Measurements from ENCODE around the gene CCDC102B.

The CCDC102B gene

GRCh38 chr18:69102959-69103358 lies 305.1 kb downstream of the CCDC102B start:
- DNase-seq = no peak
